Measurements from ENCODE around the gene HEMK1. TPM values are rescaled to one million over a fixed set of nuclear protein-coding genes. Genes with fewer than 3 reads are reported as not detected.

HEMK1 gene
- total and polyA plus RNA-seq, 2 of the 4 experiments (the other 2 are of a cell fraction): 17.2 to 20.8 TPM

GRCh38 chr3:50575372-50575771 is 6.0 kb downstream of the HEMK1 start:
- DNase-seq (peak; percentile 20), ATAC-seq (ENCODE audit: low read depth) (no peak)
- Histone ChIP-seq H4K5ac (ENCODE audit: low read depth, low read length) (no peak overlapping the region), H3K14ac (replicated peaks; ENCODE audit: low read depth, low read length) (no peak overlapping the region), H4K91ac (ENCODE audit: insufficient read depth, low read depth, low read length) (no peak overlapping the region), H4K20me1 (ENCODE audit: insufficient read depth, low read length) (no peaks in the 10 kb centered on the region), H3K79me1 (ENCODE audit: low read depth in 1 of 2, low read length in 2 of 2) (peaks cover 3 to 16% of the 10 kb centered on the region in 2 experiments; a peak in 3 of 4 replicates), H2BK5ac (ENCODE audit: low read depth, low read length, poor library complexity, severe bottlenecking) (no peak overlapping the region), H2BK15ac (ENCODE audit: low read depth, low read length) (no peak overlapping the region), H3K4me3 (ENCODE audit: insufficient read depth, low read depth, low read length) (no peak overlapping the region), H3K9ac (ENCODE audit: low read depth, low read length) (no peak overlapping the region), H3K27me3 (ENCODE audit: control insufficient read depth, insufficient read depth, low read length) (no peaks in the 10 kb centered on the region), H2AK5ac (ENCODE audit: low read depth, low read length) (no peak overlapping the region), H3K4me1 (ENCODE audit: control insufficient read depth, insufficient read depth, low read length) (no peaks in the 10 kb centered on the region; the same call in 1 of the 2 replicates), H4K8ac (ENCODE audit: low read depth in 2 of 2, low read length in 2 of 2) (no peak overlapping the region), H3K18ac (ENCODE audit: low read depth, low read length) (no peak overlapping the region), H3K36me3 (ENCODE audit: control insufficient read depth, insufficient read depth, low read length) (peaks cover 46% of the 10 kb centered on the region; the same call in 1 of the 2 replicates), H3K4ac (ENCODE audit: low read depth, low read length) (no peak overlapping the region), H3K56ac (ENCODE audit: extremely low read depth, insufficient read depth, low read length) (no peak overlapping the region), H2BK20ac (ENCODE audit: low read depth, low read length) (no peak overlapping the region), H3K23ac (ENCODE audit: low read depth, low read length) (no peak overlapping the region), H3K27ac (ENCODE audit: insufficient read depth, low read length) (no peak overlapping the region), H2BK120ac (ENCODE audit: low read depth, low read length) (no peak overlapping the region), H3K9me1 (ENCODE audit: insufficient read depth, low read length) (peaks cover 11% of the 10 kb centered on the region; the same call in 1 of the 2 replicates), H3K9me3 (ENCODE audit: control insufficient read depth, insufficient read depth, low read length) (no peaks in the 10 kb centered on the region), H2AK9ac (replicated peaks; ENCODE audit: low read depth, low read length, poor library complexity) (peak overlapping the region; percentile 79), H3K4me2 (ENCODE audit: low read depth, low read length) (no peak overlapping the region), H2AFZ (replicated peaks; ENCODE audit: low read length, poor library complexity) (no peak overlapping the region)
- dilution Hi-C loops (cut with HindIII; ENCODE audit: low sequenced_read_pairs, unreplicated experiment): no loop called here
- ChIA-PET CTCF (no interaction called here), POLR2A (ENCODE audit: unreplicated experiment) (no interaction called here)
- intact Hi-C loops (cut with micrococcal nuclease): no loop called here
- no TSS peak for BruUV-seq (replicated peaks)
- no CpG with 5 or more reads among the region's 6 CpGs for WGBS, 2 experiments (ENCODE audit: extremely low coverage in 2 of 2, insufficient read length in 1 of 2)
- in situ Hi-C loops (cut with MboI; ENCODE audit: low sequenced_read_pairs): no loop called here
- TF ChIP-seq USF2 (IDR thresholded peaks at IDR 0.05; ENCODE audit: low read depth, low read length) (no peak), RCOR1 (IDR thresholded peaks at IDR 0.05; ENCODE audit: insufficient replicate concordance, low read length) (no peak), CTCF (conservative IDR thresholded peaks at IDR 0.05; ENCODE audit: low read depth, low read length) (no peak)
